ENCODE data around the gene TDRD9. TPM values are rescaled to one million over a fixed set of nuclear protein-coding genes. Genes with fewer than 3 reads are reported as not detected.

Gene TDRD9
- total RNA-seq, result not detected in 2 replicates
- long read RNA-seq, result 0 reads

DNA sequence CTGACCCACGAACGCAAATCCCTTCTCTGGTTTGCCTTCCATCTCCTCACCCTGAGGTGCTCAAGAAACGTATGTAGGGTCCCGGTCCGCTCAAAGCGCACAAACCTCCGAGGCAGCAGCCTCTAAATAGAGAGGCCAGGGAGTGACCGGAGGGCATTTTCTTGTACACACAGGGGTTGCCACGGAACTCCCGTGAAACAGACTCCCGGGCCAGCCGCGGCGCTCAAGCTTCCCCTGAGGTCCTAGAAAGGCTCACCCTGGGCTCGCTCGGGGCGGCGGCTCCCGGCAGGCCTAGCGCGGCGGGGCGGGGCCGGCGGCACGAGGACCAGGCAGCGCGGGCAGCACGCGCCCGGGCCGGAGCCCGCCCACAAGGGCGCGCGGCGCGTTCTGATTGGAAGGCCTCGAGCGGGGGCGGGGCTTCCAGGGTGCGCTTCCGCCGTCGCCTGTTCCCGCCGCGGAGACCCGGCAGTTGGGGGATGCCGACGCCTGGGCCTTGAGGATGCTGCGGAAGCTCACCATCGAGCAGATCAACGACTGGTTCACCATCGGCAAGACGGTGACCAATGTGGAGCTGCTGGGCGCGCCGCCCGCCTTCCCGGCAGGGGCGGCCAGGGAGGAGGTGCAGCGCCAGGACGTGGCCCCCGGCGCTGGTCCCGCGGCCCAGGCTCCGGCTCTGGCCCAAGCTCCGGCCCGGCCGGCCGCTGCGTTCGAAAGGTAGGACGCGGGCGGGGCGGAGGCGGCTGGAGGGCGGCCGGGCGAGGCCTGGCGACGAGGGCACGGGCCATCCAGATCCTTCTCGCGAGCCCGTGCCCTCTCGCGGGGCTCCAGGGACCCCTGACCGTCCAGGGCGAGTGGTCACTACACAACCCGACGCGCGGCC is at the start of gene TDRD9:
Gene TDRD9 (plus strand): TSS at position 446 of the 880 bp plus-strand sequence. CDS start 54 bp downstream, at position 500.
- Mint-ChIP-seq H3K27me3 (no peaks in the 10 kb centered on the region), H3K4me3 (ENCODE audit: low read depth) (no peak within 1 kb of the TSS), H3K36me3 (ENCODE audit: insufficient read depth) (no peaks in the 10 kb centered on the region), H3K27ac (no peak within 1 kb of the TSS), H3K9me3 (ENCODE audit: low read depth) (no peaks in the 10 kb centered on the region), H3K4me1 (ENCODE audit: low read depth) (peaks cover 3% of the 10 kb centered on the region)
- no peak for TF ChIP-seq CTCF (IDR thresholded peaks at IDR 0.05; ENCODE audit: unreplicated experiment)
- DNase-seq (ENCODE audit: low spot score, unreplicated experiment), result no peak

DNA sequence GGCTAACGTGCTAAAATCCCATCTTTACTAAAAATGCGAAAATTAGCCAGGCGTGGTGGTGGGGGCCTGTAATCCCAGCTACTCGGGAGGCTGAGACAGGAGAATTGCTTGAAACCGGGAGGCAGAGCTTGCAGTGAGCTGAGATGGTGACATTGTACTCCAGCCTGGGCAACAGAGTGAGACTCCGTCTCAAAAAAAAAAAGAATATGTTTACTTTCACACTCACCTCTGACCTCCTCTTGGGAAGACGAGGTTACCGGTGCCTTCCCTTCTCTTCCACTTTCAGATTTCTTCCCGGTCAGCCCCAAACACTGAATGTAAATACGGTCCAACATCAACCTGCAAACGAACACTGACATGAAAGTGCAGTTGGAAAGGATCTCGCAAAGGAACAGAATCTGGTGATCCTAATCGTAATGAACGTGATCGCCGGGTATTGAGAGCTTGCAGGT is 49.1 kb upstream of the TDRD9 start:
- Mint-ChIP-seq H3K27ac (peak overlapping the region; percentile 96), H3K9me3 (ENCODE audit: low read depth) (no peaks in the 10 kb centered on the region)

GRCh38 chr14:103879570-103880347 is 48.5 kb upstream of the TDRD9 start:
- no peak for TF ChIP-seq CTCF (IDR thresholded peaks at IDR 0.05; ENCODE audit: unreplicated experiment)
- Mint-ChIP-seq H3K36me3 (ENCODE audit: insufficient read depth) (no peaks in the 10 kb centered on the region), H3K27ac (peak overlapping the region; percentile 96), H3K4me1 (ENCODE audit: low read depth) (peaks cover 22% of the 10 kb centered on the region), H3K9me3 (ENCODE audit: low read depth) (no peaks in the 10 kb centered on the region), H3K27me3 (no peaks in the 10 kb centered on the region), H3K4me3 (ENCODE audit: low read depth) (peak overlapping the region; percentile 51)
- DNase-seq (ENCODE audit: low spot score, unreplicated experiment), result peak; percentile 72

More for the DNA sequence above, 49.1 kb upstream of the TDRD9 start:
- Mint-ChIP-seq H3K4me1 (ENCODE audit: low read depth) (peaks cover 22% of the 10 kb centered on the region), H3K27me3 (no peaks in the 10 kb centered on the region), H3K36me3 (ENCODE audit: insufficient read depth) (no peaks in the 10 kb centered on the region), H3K4me3 (ENCODE audit: low read depth) (peak overlapping the region; percentile 16)
- DNase-seq (ENCODE audit: low spot score, unreplicated experiment), result no peak
- TF ChIP-seq CTCF (IDR thresholded peaks at IDR 0.05; ENCODE audit: unreplicated experiment), result no peak

- Mint-ChIP-seq H3K9me3 (ENCODE audit: low read depth) (no peaks in the 10 kb centered on the region), H3K4me1 (ENCODE audit: low read depth) (peaks cover 22% of the 10 kb centered on the region), H3K4me3 (ENCODE audit: low read depth) (peak overlapping the region; percentile 51), H3K27me3 (no peaks in the 10 kb centered on the region), H3K36me3 (ENCODE audit: insufficient read depth) (no peaks in the 10 kb centered on the region), H3K27ac (peak overlapping the region; percentile 96)
- DNase-seq (ENCODE audit: low spot score, unreplicated experiment), result no peak
- TF ChIP-seq CTCF (IDR thresholded peaks at IDR 0.05; ENCODE audit: unreplicated experiment), result no peak
These were observed 47.6 kb upstream of the TDRD9 start for GRCh38 chr14:103880348-103881267.
